IPS-18c (cell line): ENCODE data around the gene SSTR1.

Experiments used
- H3K4me3 ChIP-seq: 2 replicates; pipeline ENCODE4 v1.7.0; 2013; ENCODE audit warnings: low read depth, mild to moderate bottlenecking, low read length, moderate library complexity; ENCODE audit not compliant: insufficient read depth
- H3K9me3 ChIP-seq: one replicate; pipeline ENCODE4 v1.6.1; 2013; ENCODE audit warnings: mild to moderate bottlenecking, low read length, moderate library complexity; ENCODE audit not compliant: control insufficient read depth, insufficient read depth

The SSTR1 gene

GRCh38 chr14:38198425-38198824 lies 9.3 kb upstream of the SSTR1 start:
- H3K4me3 ChIP-seq: no peak overlapping the region

DNA sequence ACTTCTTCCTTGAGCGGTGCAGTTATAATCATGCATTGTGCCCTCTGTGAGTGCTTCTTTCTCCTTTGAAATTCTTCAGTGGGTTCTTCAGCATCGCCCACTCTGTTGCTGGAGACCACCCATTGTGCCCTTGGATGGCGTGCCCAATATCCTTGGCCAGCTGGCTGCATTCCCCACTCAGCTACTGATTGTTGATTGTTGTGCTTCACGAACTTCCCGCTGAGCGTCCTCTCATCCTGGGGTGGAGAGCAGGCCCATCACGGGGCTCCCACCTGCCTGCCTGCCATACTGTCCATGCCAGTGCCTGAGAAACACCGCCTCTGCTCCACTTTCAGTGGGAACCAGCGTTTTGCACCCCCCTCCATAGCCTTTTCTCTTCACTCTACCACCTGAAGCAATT lies 8.6 kb upstream of the SSTR1 start:
- no peaks in the 10 kb centered on the region for H3K9me3 ChIP-seq
- no peak overlapping the region for H3K4me3 ChIP-seq

More at GRCh38 chr14:38198425-38198824, 9.3 kb upstream of the SSTR1 start:
- H3K9me3 ChIP-seq: no peaks in the 10 kb centered on the region

- H3K4me3 ChIP-seq: no peak overlapping the region
- no peaks in the 10 kb centered on the region for H3K9me3 ChIP-seq
These were observed 8.0 kb upstream of the SSTR1 start for GRCh38 chr14:38199739-38200138.

- no peak overlapping the region for H3K4me3 ChIP-seq
- H3K9me3 ChIP-seq: peaks cover 2% of the 10 kb centered on the region
These were observed 6.4 kb upstream of the SSTR1 start for GRCh38 chr14:38201137-38201828.

DNA sequence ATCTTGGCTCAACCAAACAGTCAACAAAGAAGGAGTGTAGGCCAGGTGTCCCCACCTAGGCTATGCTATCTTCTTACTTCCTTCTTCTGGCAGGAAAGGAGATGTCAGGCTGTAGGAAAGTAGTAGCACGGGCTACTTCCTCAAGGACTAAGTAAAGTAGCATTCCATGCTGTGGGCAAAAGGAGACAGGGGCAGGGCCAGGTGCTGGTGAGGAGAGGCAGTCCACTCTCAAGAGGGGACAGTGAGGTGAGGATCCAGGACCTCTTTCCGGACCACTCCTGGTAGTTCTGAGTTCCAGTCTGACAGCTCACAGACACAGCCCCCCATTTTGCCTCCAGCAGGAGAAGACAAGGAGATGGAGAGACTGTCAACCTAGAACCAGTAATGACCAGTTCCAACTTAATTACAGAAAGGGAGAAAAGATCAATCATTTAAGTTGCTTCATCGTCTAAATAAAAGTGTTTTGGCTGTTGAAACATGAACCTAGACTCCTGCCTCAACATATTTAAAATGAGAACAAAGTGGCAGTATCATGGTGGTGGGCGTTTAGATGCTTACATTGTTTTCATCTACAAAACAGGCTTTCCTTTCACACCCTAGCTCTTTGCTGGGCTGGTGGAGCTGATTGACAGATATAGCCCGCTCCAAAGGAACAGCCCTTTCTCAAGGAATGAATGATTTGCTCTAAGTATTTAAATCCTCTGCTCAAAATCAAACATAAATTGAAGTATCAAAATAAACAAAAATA lies 5.1 kb upstream of the SSTR1 start:
- Histone ChIP-seq H3K4me3 (no peak overlapping the region), H3K9me3 (peaks cover 2% of the 10 kb centered on the region)

GRCh38 chr14:38203929-38204718 lies 3.6 kb upstream of the SSTR1 start:
- H3K9me3 ChIP-seq: peaks cover 2% of the 10 kb centered on the region
- no peak overlapping the region for H3K4me3 ChIP-seq

DNA sequence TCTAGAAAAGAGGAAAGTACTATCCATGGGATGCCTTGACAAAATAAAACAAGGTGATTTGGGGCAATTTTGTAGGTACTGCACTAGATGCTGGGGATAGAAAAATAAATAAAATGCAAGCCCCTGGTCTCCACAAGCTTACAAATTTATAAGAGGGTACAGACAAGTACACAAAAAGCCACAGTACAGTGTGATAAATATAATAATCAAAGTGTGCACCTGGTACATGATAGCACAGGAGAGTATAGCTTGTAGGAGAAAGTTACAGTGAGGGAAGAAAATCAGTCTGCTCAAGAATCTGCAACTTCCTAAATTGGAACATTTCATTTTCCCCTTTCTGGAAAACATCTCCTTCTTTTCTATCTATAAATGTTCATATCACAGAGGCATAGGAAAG lies 3.0 kb upstream of the SSTR1 start:
- Histone ChIP-seq H3K4me3 (no peak overlapping the region), H3K9me3 (peaks cover 2% of the 10 kb centered on the region)

GRCh38 chr14:38205119-38205813 lies 2.4 kb upstream of the SSTR1 start:
- H3K9me3 ChIP-seq: peaks cover 2% of the 10 kb centered on the region
- H3K4me3 ChIP-seq: no peak overlapping the region

- Histone ChIP-seq H3K9me3 (peaks cover 2% of the 10 kb centered on the region), H3K4me3 (no peak overlapping the region)
These were observed 1.6 kb upstream of the SSTR1 start for GRCh38 chr14:38205949-38206665.

DNA sequence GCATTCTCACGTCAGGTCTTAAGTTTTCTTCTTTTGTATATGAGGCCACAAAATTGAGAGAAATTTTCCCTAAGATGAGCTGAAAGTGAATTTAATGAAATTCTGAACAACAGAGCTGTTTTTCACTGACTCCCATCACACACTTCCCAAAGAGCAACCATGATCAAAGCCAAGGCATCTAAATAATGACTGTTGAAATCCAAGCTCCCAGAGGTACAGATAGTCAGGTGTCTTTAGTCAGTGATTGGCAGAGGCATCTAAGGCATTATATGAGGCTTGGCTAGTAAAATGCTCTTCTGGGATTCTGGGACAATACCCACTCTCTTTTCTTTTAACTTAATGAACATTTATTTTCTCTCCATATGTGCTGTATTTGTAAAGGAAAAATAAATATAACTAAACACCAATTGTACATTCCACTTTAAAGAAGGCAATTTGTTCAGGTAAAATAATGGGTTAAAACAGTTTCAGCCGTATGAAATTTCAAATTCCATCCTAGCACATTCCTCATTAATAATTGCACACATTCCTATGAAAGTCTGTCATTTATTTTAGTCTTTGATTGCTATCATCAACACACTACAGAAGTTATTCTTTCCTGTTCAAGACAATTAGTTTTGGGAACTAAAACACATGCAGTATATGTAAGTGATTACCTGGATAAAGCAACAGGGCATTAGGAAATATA lies 871 bp upstream of the SSTR1 start:
- peaks cover 2% of the 10 kb centered on the region for H3K9me3 ChIP-seq
- H3K4me3 ChIP-seq: no peak overlapping the region

- H3K4me3 ChIP-seq: no peak overlapping the region
- H3K9me3 ChIP-seq: peaks cover 2% of the 10 kb centered on the region
These were observed 348 bp upstream of the SSTR1 start for GRCh38 chr14:38207377-38207735.

- Histone ChIP-seq H3K4me3 (peak overlapping the region; percentile 45; the same call in 1 of the 2 replicates), H3K9me3 (peaks cover 2% of the 10 kb centered on the region)
These were observed 1.2 kb downstream of the SSTR1 start for GRCh38 chr14:38208618-38209562.

- H3K4me3 ChIP-seq: peak overlapping the region; percentile 45; the same call in 1 of the 2 replicates
These were observed 2.2 kb downstream of the SSTR1 start for GRCh38 chr14:38209572-38210557.

GRCh38 chr14:38210587-38211216 lies 3.0 kb downstream of the SSTR1 start:
- Histone ChIP-seq H3K4me3 (no peak overlapping the region; the same call in 1 of the 2 replicates), H3K9me3 (peaks cover 2% of the 10 kb centered on the region)

More at GRCh38 chr14:38209572-38210557, 2.2 kb downstream of the SSTR1 start:
- H3K9me3 ChIP-seq: peaks cover 2% of the 10 kb centered on the region
